Dendritic cell treated with granulocyte-macrophage colony-stimulating factor and Interleukin-4, amounts not matched to agents 40 ng/mL and 50 ng/mL, for 4 days (primary cell): ENCODE results near the gene TPST1.

Experiments used
- H3K27ac Mint-ChIP-seq: one replicate; pipeline ENCODE4 v1.8.0; 2022; ENCODE audit warnings: mild to moderate bottlenecking, mixed read lengths
- H3K27me3 Mint-ChIP-seq: one replicate; pipeline ENCODE4 v1.8.0; 2022; ENCODE audit warnings: mild to moderate bottlenecking, mixed read lengths
- H3K36me3 Mint-ChIP-seq: one replicate; pipeline ENCODE4 v1.8.0; 2022; ENCODE audit warnings: low read depth, mixed read lengths
- H3K4me1 Mint-ChIP-seq: one replicate; pipeline ENCODE4 v1.8.0; 2022; ENCODE audit warnings: low read depth, mixed read lengths
- H3K4me3 Mint-ChIP-seq: one replicate; pipeline ENCODE4 v1.8.0; 2022; ENCODE audit warnings: mild to moderate bottlenecking, moderate library complexity, mixed read lengths
- H3K9me3 Mint-ChIP-seq: one replicate; pipeline ENCODE4 v1.8.0; 2022; ENCODE audit warnings: mixed read lengths
- intact Hi-C: fragments of 100-400 bp; cut with micrococcal nuclease; formaldehyde crosslinking; loops from one replicate; pipeline ENCODE4 v1.15.0; 2022

Gene TPST1

DNA sequence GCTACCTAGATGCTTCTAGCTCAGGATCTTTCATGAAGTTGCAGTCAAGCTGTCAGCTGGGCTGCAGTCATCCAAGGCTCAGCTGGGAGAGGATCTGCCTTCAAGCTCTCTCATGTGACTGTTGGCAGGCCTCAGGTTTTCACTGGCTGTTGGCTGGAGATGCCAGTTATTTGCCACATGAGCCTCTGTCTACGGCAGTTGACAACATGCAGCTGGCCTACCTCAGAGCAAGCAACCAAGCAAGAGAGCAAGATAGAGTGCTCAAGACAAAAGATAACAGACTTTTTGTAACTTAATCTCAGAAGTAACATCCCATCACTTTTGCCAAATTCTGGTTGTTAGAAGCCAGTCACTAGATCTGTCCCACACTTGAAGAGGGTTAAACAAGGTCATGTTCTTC, 125.8 kb downstream of the TPST1 start:
- intact Hi-C loops, result no loop called here
- Mint-ChIP-seq H3K27ac (no peak overlapping the region), H3K27me3 (no peaks in the 10 kb centered on the region), H3K4me3 (no peak overlapping the region), H3K36me3 (no peaks in the 10 kb centered on the region), H3K4me1 (no peaks in the 10 kb centered on the region), H3K9me3 (peaks cover 8% of the 10 kb centered on the region)

DNA sequence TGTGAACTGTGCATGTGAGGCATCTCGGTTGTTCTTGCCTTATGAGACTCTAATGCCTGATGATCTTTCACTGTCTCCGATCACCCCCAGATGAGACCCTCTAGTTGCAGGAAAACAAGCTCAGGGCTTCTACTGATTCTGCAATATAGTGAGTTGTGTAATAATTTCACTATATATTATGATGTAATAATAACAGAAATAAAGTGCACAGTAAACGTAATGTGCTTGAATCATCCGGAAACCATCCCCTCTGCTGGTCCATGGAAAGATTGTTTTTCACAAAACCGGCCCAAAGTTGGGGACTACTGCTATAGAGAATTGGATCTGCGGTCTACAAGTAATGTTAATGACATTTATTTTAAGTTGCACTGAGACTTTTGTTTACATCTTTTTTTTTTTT, 126.7 kb downstream of the TPST1 start:
- Mint-ChIP-seq H3K27ac (no peak overlapping the region), H3K9me3 (peaks cover 17% of the 10 kb centered on the region), H3K4me1 (no peaks in the 10 kb centered on the region), H3K36me3 (no peaks in the 10 kb centered on the region), H3K27me3 (no peaks in the 10 kb centered on the region), H3K4me3 (no peak overlapping the region)
- intact Hi-C loops, result no loop called here

DNA sequence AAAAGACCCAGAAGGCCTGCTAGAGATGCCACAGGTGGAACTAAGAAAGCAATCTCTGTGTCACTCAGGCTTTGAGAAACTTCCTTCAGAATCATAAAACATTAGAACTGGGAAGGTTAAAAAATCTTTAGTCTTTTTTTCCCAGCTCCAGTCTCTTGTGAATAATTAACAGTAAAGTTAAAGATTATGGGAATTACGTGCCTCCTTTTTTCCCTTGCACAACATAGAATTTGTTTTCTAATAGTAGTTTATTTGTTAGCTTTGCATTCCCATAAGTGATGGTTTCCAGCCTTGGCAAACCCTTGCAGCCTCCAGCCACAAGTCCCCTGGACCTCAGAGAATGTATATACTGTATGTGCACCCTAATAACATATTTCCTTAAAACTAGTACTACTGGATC, 128.3 kb downstream of the TPST1 start:
- no peak overlapping the region for H3K4me3 Mint-ChIP-seq
- no peak overlapping the region for H3K27ac Mint-ChIP-seq
- H3K9me3 Mint-ChIP-seq, result peaks cover 32% of the 10 kb centered on the region
- intact Hi-C loops, result no loop called here
- no peaks in the 10 kb centered on the region for H3K27me3 Mint-ChIP-seq
- no peaks in the 10 kb centered on the region for H3K4me1 Mint-ChIP-seq
- no peaks in the 10 kb centered on the region for H3K36me3 Mint-ChIP-seq

DNA sequence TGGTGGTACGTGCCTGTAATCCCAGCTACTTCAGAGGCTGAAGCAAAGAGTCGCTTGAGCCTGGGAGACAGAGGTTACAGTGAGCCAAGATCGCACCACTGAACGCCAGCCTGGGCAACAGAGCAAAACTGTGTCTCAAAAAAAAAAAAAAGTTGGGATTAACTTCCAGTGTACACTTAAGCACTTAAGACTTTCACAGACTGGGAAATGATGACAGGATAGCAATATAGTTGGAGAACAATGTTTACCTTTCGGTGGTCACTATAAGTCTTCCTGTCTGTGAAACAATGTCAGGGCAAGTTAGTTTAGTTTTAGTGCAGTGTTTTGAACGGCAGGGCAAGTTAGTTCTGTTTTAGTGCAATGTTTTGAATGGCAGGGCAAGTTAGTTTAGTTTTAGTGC, 130.2 kb downstream of the TPST1 start:
- no peaks in the 10 kb centered on the region for H3K36me3 Mint-ChIP-seq
- H3K27me3 Mint-ChIP-seq, result no peaks in the 10 kb centered on the region
- intact Hi-C loops, result no loop called here
- no peak overlapping the region for H3K4me3 Mint-ChIP-seq
- no peak overlapping the region for H3K27ac Mint-ChIP-seq
- peaks cover 50% of the 10 kb centered on the region for H3K9me3 Mint-ChIP-seq
- H3K4me1 Mint-ChIP-seq, result no peaks in the 10 kb centered on the region

GRCh38 chr7:66336760-66337159, 131.6 kb downstream of the TPST1 start:
- Mint-ChIP-seq H3K36me3 (no peaks in the 10 kb centered on the region), H3K9me3 (peaks cover 55% of the 10 kb centered on the region), H3K4me3 (no peak overlapping the region), H3K4me1 (no peaks in the 10 kb centered on the region), H3K27me3 (no peaks in the 10 kb centered on the region), H3K27ac (no peak overlapping the region)
- intact Hi-C loops, result no loop called here

DNA sequence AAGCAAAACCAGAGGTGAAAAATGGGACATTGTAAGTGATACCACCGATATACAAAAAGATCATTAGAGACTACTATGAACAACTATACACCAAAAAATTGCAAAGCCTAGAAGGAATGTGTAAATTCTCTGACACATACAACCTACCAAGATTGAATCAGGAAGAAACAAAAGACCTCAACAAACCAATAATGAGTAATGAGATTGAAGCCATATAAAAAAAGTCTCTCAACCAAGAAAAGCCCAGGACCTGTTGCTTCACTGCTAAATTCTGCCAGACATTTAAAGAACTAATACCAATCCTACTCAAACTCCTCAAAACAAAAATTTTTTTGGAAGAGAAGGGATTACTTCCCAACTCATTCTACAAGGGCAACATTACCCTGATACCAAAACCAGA, 134.0 kb downstream of the TPST1 start:
- H3K4me3 Mint-ChIP-seq, result no peak overlapping the region
- no peaks in the 10 kb centered on the region for H3K36me3 Mint-ChIP-seq
- intact Hi-C loops, result no loop called here
- peaks cover 55% of the 10 kb centered on the region for H3K9me3 Mint-ChIP-seq
- H3K27ac Mint-ChIP-seq, result no peak overlapping the region
- no peaks in the 10 kb centered on the region for H3K27me3 Mint-ChIP-seq
- H3K4me1 Mint-ChIP-seq, result no peaks in the 10 kb centered on the region

DNA sequence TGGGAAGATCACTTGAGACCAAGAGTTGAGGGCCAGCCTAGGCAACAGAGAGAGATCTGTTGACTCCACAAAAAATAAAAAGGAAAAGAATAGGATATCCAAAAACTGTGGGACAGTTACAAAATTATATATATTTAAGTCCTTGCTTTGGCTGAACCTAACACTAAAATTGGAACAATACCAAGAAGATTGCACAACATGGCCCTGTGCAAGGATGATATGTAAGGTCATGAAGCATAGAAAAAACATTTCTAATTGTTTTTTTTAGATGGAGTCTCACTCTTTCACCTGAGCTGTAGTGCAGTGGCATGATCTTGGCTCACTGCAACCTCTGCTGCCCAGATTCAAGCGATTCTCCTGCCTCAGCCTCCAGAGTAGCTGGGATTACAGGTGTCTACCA, 139.0 kb downstream of the TPST1 start:
- H3K36me3 Mint-ChIP-seq, result no peaks in the 10 kb centered on the region
- peaks cover 13% of the 10 kb centered on the region for H3K4me1 Mint-ChIP-seq
- peaks cover 15% of the 10 kb centered on the region for H3K9me3 Mint-ChIP-seq
- H3K4me3 Mint-ChIP-seq, result no peak overlapping the region
- no peak overlapping the region for H3K27ac Mint-ChIP-seq
- intact Hi-C loops, result no loop called here
- H3K27me3 Mint-ChIP-seq, result no peaks in the 10 kb centered on the region

DNA sequence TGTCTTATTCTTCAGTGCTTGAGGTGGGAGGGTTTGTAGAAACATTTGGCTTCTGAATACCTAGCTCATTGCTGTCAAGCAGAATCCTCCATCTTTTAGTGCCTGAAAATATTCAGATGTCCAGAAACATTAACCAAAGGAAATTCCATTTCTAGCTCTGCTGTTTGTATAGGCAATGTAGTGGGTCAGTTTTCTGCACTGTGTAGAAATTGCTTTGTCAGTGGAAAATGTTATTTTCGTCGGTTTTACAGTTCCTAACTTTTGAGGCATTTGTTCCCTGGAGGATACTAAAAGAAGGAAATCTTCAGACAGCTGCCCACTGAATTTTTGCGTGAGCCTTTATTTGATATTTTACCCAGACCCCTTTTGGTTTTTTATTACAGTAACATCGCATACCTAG, 143.4 kb downstream of the TPST1 start:
- intact Hi-C loops, result no loop called here
- no peaks in the 10 kb centered on the region for H3K27me3 Mint-ChIP-seq
- no peak overlapping the region for H3K4me3 Mint-ChIP-seq
- no peaks in the 10 kb centered on the region for H3K9me3 Mint-ChIP-seq
- peaks cover 19% of the 10 kb centered on the region for H3K4me1 Mint-ChIP-seq
- H3K27ac Mint-ChIP-seq, result no peak overlapping the region
- no peaks in the 10 kb centered on the region for H3K36me3 Mint-ChIP-seq

- no peaks in the 10 kb centered on the region for H3K36me3 Mint-ChIP-seq
- H3K9me3 Mint-ChIP-seq, result no peaks in the 10 kb centered on the region
- no peaks in the 10 kb centered on the region for H3K27me3 Mint-ChIP-seq
- intact Hi-C loops, result no loop called here
- H3K4me3 Mint-ChIP-seq, result no peak overlapping the region
- H3K27ac Mint-ChIP-seq, result no peak overlapping the region
- H3K4me1 Mint-ChIP-seq, result peaks cover 19% of the 10 kb centered on the region
Measured at GRCh38 chr7:66348959-66349358, 143.8 kb downstream of the TPST1 start.

DNA sequence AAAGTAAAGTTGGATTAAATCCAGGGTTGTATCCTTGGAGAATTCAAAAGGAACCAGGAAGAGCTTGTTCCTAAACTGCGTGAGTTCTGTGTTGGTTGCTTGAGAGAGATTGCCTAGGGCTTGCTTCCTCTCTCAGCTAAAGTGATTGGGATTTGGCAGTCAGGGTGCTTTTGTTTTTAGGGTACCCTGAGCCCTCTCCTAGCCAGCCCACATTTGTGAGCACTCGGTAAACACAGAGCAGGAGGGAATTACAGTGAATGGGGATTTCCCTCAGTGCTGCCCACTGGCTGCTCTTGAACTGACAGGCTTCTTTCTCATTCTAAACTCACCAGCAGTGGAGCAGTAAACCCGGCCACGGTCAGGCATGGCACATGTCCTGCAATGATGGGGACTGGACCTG, 146.9 kb downstream of the TPST1 start:
- Mint-ChIP-seq H3K9me3 (no peaks in the 10 kb centered on the region), H3K4me1 (peaks cover 19% of the 10 kb centered on the region)
- intact Hi-C loops, result no loop called here

DNA sequence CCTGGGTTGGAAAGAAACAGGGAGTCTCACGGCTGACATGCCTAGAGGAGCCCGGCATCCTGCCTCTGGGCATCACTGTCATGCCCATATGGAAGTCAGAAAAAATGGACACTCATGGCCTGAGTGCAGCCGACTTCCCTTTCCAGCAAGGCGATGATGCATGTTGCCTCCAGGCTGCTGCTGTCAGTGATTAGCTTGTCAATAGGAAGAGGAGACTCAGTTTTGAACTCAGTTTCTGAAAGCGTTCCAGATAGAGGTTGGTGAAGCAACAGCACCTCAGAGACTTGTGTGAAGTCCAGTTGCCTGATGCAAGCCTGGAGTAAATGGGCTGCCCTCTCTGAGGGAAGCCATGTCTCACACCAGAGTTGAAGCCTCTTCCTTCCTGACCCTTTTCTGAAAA, 148.4 kb downstream of the TPST1 start:
- intact Hi-C loops, result no loop called here
- Mint-ChIP-seq H3K9me3 (no peaks in the 10 kb centered on the region), H3K27me3 (no peaks in the 10 kb centered on the region), H3K4me3 (no peak overlapping the region), H3K36me3 (no peaks in the 10 kb centered on the region), H3K27ac (no peak overlapping the region), H3K4me1 (peaks cover 12% of the 10 kb centered on the region)

More for the DNA sequence above, 146.9 kb downstream of the TPST1 start:
- no peaks in the 10 kb centered on the region for H3K36me3 Mint-ChIP-seq
- H3K27me3 Mint-ChIP-seq, result no peaks in the 10 kb centered on the region
- H3K4me3 Mint-ChIP-seq, result no peak overlapping the region
- H3K27ac Mint-ChIP-seq, result no peak overlapping the region

DNA sequence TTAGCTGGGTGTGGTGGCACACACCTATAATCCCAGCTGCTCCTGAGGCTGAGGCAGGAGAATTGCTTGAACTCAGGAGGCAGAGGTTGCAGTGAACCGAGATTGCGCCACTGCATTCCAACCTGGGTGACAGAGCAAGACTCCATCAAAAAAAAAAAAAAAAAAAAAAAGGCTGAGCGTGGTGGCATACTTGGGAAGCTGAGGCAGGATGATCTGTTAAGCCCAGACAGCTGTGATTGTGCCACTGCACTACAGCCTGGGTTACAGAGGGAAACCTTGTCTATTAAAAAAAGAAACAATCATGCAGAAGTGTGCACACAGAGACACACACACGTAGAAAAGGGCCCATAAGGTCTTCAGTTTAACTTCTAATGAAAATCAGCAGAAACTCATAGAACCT, 150.6 kb downstream of the TPST1 start:
- Mint-ChIP-seq H3K36me3 (no peaks in the 10 kb centered on the region), H3K4me1 (peaks cover 6% of the 10 kb centered on the region), H3K27me3 (no peaks in the 10 kb centered on the region), H3K27ac (no peak overlapping the region), H3K9me3 (no peaks in the 10 kb centered on the region), H3K4me3 (no peak overlapping the region)
- intact Hi-C loops, result no loop called here

GRCh38 chr7:66356277-66356721, 151.2 kb downstream of the TPST1 start:
- H3K4me1 Mint-ChIP-seq, result peaks cover 6% of the 10 kb centered on the region
- H3K9me3 Mint-ChIP-seq, result no peaks in the 10 kb centered on the region
- no peaks in the 10 kb centered on the region for H3K36me3 Mint-ChIP-seq
- no peak overlapping the region for H3K27ac Mint-ChIP-seq
- intact Hi-C loops, result no loop called here
- H3K27me3 Mint-ChIP-seq, result no peaks in the 10 kb centered on the region
- H3K4me3 Mint-ChIP-seq, result no peak overlapping the region

GRCh38 chr7:66357087-66357486, 152.0 kb downstream of the TPST1 start:
- Mint-ChIP-seq H3K27ac (no peak overlapping the region), H3K36me3 (no peaks in the 10 kb centered on the region), H3K9me3 (no peaks in the 10 kb centered on the region), H3K4me1 (peaks cover 6% of the 10 kb centered on the region), H3K4me3 (no peak overlapping the region), H3K27me3 (no peaks in the 10 kb centered on the region)
- intact Hi-C loops, result no loop called here

DNA sequence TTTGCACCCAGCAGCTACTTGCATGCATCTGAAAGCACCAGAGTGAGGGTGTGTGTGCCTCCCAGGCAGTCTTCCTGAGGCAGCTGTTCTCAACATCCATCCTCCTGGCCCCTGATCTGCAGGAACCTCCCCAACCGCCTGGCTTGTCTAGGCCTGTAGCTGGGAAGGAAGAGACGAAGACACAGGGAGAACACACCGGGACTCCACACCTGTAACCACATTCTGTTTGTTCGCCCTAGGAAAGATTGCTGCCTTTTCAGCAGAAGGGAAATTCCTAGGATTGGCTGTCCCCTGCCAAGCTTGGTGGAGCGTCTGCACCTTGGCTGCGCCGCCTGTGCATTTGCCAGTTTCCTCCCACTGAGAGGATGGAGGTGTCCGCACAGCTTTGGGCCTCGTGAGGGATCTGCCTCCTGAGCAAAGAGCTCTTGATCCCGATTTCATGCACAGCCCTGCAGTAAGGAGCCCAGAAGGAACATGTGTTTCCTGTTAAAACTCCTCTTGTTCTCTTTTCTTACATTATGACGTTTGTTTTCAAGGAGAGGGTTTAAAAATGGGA, 154.6 kb downstream of the TPST1 start:
- Mint-ChIP-seq H3K27ac (no peak overlapping the region), H3K27me3 (no peaks in the 10 kb centered on the region), H3K9me3 (no peaks in the 10 kb centered on the region), H3K4me1 (peaks cover 6% of the 10 kb centered on the region), H3K36me3 (no peaks in the 10 kb centered on the region), H3K4me3 (no peak overlapping the region)
- intact Hi-C loops, result no loop called here
